Measurements from ENCODE around the gene CBFA2T3.

DNA sequence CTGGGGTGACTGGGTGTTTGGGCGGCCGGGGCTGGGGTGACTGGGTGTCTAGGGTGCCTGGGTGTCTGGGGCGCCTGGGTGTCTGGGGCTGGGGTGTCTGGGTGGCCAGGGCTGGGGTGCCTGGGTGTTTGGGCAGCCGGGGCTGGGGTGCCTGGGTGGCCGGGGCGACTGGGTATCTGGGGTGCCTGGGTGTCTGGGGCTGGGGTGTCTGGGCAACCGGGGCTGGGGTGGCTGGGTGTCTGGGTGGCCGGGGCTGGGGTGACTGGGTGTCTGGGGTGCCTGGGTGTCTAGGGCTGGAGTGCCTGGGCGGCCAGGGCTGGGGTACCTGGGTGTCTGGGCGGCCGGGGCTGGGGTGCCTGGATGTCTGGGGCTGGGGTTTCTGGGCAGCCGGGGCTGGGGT lies 151.9 kb downstream of the CBFA2T3 start:
- TF ChIP-seq, protein P1, sequence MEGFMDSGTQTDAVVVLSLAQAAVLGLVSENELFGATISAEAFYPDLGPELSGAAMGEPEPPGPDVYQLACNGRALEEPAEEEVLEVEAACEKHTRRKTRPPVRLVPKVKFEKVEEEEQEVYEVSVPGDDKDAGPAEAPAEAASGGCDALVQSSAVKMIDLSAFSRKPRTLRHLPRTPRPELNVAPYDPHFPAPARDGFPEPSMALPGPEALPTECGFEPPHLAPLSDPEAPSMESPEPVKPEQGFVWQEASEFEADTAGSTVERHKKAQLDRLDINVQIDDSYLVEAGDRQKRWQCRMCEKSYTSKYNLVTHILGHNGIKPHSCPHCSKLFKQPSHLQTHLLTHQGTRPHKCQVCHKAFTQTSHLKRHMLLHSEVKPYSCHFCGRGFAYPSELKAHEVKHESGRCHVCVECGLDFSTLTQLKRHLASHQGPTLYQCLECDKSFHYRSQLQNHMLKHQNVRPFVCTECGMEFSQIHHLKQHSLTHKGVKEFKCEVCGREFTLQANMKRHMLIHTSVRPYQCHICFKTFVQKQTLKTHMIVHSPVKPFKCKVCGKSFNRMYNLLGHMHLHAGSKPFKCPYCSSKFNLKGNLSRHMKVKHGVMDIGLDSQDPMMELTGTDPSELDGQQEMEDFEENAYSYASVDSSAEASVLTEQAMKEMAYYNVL (CRISPR knock-in tag; IDR thresholded peaks at IDR 0.05; ENCODE audit: borderline replicate concordance) = no peak
- TF ChIP-seq, protein P2, sequence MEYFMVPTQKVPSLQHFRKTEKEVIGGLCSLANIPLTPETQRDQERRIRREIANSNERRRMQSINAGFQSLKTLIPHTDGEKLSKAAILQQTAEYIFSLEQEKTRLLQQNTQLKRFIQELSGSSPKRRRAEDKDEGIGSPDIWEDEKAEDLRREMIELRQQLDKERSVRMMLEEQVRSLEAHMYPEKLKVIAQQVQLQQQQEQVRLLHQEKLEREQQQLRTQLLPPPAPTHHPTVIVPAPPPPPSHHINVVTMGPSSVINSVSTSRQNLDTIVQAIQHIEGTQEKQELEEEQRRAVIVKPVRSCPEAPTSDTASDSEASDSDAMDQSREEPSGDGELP (IDR thresholded peaks at IDR 0.05; ENCODE audit: borderline replicate concordance, low read depth) = no peak
- TF ChIP-seq ZNF143 (CRISPR knock-in tag; IDR thresholded peaks at IDR 0.05) (no peak), GATA4 (IDR thresholded peaks at IDR 0.05; ENCODE audit: borderline replicate concordance, low read depth) (no peak), POLR2A (IDR thresholded peaks at IDR 0.05; ENCODE audit: insufficient read depth in 1 of 2, low read depth in 2 of 2, low read length in 2 of 2) (no peak), POLR2AphosphoS2 (IDR thresholded peaks at IDR 0.05; ENCODE audit: low read depth, low read length) (no peak)
- TF ChIP-seq, protein P3, sequence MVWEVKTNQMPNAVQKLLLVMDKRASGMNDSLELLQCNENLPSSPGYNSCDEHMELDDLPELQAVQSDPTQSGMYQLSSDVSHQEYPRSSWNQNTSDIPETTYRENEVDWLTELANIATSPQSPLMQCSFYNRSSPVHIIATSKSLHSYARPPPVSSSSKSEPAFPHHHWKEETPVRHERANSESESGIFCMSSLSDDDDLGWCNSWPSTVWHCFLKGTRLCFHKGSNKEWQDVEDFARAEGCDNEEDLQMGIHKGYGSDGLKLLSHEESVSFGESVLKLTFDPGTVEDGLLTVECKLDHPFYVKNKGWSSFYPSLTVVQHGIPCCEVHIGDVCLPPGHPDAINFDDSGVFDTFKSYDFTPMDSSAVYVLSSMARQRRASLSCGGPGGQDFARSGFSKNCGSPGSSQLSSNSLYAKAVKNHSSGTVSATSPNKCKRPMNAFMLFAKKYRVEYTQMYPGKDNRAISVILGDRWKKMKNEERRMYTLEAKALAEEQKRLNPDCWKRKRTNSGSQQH (CRISPR knock-in tag; IDR thresholded peaks at IDR 0.05; ENCODE audit: low read depth) = no peak
- TF ChIP-seq, protein P4, sequence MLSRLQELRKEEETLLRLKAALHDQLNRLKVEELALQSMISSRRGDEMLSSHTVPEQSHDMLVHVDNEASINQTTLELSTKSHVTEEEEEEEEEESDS (CRISPR knock-in tag; IDR thresholded peaks at IDR 0.05; ENCODE audit: borderline replicate concordance) = no peak

Data from HepG2 (cell line).